Measurements from ENCODE around the gene OR10G3.
A peak's percentile ranks its signal among the peaks of the same experiment; 100 is the strongest.

OR10G3 gene

DNA sequence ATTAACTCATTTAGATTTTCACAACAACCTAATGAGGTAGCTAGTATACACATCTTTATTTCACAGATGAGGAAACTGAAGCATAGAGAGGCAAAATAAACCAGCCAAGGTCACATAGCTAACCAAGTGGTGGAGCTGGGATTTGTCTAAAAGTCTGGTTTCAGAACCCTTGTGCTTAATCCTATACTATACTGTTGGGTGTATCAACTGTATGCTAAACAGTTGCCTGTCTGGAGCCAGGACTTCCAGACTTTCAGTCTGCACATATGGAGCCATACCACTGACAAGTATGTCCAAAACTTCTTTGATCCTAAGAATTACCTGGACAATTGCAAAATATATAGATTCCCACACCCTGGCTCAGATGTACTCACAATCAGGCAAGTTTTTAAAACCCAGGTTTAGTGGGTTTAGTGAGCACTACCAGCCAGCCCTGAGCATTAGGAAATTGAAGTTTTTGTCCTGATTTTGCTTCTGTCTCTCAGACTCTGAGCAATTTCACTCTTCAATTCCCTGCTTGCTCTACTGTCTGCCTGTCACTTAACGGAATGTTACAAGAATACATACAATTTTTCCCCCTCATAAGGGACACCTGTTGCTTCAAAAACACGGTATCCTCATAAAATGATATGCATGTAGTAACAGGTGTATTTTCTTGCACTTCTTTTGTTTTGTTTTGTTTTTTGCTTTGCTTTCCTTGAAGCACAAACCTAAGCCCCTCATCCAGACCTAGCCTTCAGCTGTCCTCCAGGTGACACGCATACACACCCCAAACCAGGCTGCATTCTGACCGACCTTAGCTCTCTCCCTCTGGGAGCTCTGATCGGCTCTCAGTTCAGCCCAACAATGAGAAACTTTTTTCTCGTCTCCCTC lies 44.1 kb downstream of the OR10G3 start:
- no peak for DNase-seq

DNA sequence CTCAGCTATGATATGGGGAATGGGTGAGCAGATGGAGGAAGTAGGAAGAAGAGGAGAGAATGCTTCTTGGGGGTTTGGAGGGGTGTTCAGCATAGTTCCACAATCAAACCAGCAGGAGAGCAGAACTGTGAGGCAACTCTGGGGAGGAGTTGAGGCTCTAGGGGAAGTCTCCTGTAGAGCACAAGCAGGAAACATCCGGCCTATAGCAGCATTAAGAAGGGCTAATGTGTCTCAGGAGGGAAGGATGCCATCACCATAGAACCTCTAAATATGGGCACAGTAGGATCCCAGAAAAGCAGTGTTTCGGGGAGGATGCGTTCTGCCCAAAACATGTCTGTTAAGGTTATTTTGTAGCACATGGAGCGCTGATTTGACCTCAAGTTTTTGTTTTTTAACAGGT lies 45.3 kb downstream of the OR10G3 start:
- no peak for DNase-seq

DNA sequence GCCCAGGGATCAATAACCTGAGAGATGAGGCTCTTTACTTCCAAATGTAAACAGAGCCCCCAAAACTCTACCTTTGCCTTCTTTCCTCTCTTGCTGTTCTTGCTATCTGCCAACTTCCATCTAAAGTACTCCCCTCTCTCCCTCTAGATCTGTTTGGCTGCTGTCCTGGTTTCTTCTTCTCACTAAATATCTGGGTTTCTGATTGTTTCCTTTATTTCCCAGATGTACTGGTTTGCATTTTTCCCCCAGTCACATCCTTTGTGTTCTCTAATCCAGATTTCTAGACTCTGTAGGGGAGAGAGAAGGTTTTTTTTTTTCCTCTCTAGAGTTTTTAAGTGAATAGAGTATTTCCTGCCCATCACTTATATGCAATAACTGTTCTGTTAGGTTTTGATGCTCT lies 46.6 kb downstream of the OR10G3 start:
- no peak for DNase-seq

DNA sequence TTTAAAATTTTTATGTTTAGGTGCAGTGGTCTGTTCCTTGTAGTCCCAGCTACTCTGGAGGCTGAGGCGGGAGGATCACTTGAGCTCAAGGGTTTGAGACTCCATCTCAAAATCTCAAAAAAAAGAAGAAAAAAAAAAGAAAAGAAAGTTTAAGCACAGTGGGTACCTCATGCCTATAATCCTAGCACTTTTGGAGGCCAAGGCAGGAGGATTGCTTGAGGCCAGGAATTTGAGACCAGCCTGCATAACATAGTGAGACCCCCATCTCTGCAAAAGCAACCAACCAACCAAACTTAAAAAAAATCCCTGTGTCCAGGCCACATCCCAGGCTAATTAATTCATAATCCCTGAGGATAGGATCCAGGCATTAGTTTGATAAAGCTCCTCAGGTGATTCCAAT lies 50.4 kb downstream of the OR10G3 start:
- DNase-seq = no peak

DNA sequence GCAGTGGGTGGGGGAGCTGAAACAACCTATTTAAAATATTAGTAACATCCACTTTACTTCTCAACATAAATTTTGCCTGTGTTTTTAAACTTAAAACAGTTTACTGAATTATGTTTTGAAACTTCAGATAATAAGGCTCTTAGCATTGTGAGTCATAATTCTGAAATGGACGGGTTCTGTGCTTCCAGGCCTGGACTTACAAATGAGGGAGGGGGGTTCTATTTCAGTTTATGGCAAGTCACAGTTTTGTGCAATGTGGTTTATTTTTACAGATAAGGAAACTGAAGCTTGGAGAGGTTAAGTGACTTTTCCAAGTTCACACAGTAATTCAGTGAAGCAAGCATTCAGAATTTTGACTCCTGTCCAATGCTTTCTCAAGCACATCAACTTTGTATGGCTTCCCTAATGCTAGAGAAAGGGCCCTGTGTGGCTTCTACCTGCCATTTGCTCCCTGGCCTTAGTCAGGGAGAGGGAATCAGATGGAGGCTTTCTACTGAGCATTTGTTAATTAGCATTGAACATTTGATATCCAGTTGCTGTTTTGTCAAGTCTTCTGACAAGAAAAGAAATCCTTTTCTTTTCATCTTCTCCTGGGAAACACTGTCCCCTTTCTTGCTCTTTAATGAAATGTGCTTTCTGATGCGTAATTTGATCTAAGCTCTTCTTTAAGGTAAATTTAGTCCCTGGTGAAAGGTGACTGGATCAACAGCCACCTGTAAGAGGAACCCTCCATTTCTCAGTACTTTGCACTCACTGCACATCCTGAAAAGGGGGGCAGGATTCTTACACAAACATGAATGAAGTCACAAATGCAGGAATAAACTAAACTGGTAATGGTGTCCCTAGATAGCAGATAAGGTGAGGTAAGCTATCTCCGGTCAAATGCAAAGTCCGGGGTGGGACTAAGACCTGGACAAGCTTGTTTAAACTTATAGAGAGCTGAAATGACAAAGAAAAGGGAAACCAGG lies 51.2 kb downstream of the OR10G3 start:
- DNase-seq = no peak

DNA sequence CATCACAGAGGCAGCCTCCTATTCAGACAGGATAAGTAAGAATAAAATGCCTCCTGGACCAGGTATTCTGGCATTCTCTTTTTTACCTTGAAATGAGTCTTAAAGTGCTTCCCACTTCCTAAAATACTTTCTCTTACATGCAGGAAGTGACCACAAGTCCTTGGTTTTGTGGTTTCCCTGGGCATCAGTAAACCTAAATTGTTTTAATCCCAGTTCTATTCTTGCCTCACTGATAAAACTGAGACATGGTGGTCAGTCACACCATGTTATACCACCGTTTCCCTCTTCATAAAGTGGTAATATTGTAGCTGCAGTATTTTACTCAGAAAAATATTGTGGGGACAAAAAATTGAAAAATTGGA lies 52.6 kb downstream of the OR10G3 start:
- DNase-seq = no peak

DNA sequence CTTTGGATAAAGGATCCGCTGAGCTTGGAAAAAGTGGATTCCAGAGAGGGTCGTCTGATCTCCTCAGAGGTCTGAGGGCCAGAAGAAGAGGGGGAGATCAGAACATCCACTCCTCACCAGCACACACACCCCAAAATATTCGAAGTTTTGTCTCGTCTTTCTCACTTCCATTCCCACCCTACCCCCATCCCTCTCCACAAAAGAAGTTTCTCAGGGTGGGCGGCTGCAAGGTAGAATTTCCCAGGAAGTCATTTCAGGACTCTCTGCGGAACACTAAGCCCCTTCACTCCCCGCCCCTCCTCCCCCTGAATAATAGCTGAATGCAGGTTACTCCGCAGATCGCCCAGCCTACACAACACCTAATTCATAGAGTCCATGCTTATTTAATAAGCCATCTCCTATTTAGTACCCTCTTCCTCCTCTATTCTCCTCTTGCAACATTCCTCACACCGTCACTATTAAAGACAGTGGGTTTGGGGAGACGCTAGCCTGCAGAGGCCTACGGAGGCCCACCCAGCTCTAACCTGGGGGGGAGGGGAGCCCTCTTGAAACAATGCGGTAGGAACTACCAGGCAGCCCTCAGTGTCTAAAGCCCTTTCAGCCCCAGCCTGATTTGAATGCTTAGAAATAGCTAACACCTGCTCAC lies 53.1 kb downstream of the OR10G3 start:
- DNase-seq = no peak

DNA sequence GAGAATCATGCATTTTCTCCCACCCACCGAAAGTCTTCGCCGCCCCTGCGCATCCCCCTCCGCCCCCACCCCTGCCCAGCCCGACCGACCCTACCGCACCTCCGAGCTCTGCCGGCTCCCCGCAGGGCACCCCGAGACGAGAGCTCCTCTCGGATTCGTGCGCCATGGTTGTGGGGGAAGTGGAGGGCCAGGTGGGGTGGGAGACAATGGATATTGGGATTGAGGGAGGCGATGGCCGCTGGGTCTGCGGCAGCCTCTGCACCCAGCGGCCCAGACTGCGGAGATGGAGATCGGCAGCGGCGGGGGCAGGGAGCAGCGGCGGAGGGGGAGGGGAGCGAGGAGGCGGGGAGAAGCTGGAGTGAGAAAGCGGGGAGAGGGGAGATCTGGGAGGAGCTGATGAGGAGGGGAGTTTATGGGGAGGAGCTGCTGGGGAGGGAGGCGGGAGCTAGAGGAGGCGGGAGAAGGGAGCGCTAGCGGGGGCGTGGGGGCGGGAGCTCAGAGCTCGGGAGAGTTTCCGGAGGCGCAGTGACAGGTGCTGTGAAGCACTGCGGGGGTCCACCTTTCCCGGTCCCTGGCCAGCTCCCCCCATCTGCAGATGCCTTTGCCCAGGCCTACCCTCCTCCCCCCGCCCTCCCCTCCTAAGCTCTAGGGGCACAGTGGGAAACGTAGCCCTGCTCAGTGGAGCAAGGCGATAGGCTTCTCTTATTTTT lies 53.8 kb downstream of the OR10G3 start, which contains the start of gene SALL2:
SALL2 (minus strand) TSS at position 385 of the 710 bp plus-strand sequence; CDS start at position 166, 219 bp downstream.
- peak; percentile 72 for DNase-seq

DNA sequence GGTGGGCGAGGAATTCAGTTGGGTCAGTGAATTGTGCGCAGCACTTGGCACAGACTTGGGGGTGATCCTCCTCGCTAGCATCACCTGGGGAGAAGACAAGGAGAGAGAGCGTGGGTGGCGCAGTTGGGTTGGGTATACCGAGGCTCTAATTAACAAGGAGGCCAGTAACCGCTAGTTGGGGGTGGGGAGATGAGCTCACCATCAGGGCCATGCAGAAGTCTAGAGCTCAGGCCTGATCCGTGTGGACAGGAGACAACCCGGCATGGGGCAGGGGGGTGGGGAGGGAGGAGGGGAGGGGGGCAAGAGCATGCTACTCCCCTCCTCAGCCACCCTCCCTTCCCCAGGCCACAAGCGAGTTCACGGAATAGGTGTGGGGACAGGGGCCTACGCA lies 54.3 kb downstream of the OR10G3 start:
- no peak for DNase-seq

DNA sequence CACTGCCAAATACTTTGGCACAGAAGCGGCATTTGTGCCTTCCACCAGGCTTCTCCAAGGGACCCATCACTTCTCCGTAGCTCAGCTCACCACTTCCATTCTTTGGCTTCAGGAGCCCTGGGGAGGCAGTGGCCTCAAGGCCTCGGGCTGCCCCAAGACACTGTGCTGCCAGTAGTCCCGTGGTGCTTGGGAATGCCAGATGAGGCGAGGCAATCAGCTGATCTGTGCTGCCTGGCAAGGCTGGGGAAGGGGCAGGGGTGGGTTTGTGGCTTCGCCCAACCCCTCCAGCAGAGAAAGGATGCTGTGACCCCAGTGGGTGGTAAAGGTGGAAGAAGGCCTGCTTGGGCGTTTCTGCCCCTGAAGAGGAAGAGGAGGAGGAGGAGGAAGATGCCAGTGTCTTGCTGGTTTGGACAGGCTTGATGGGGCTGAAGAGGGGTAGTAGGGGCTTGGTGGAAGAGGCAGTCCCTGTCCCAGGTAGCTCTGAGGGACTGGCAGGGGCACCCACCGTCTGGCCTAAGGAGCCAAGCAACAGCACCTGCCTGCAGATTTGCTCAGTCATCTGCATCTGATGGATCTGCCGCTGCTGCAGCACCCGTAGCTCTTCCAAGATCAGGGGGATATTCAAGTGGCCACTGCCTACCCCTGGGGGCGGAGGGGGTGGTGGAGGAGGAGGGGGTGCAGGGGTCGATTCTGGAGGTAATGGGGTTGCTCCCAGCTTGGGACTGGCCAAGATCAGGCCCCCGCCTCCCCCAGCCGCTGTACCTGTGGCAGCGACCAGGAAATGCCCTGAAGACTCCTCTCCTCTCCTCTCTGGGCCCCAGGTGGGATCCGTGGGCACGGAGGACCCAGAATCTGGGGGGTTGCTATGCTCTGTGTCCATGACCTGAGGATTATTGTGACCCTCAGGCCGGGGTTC lies 55.0 kb downstream of the OR10G3 start:
- no peak for DNase-seq

DNA sequence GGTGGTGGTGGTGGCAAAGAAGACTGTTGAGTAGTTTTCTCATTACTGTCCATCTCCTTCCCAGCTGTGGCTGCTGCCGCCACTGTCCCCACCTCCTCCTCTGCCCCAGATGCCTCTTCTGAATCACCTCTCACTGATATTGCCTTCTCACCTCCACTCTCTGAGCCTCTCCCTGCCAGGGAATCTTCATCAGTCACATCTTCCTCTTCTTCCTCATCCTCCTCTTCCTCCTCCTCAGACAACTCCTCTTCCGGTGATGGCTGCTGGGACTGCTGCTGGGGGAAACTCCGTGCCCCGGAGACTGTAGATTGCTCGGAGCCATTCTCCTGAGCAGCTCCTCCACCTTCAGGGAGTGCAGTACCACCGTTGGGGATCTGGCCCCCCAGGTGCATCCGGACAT lies 56.7 kb downstream of the OR10G3 start:
- no peak for DNase-seq

DNA sequence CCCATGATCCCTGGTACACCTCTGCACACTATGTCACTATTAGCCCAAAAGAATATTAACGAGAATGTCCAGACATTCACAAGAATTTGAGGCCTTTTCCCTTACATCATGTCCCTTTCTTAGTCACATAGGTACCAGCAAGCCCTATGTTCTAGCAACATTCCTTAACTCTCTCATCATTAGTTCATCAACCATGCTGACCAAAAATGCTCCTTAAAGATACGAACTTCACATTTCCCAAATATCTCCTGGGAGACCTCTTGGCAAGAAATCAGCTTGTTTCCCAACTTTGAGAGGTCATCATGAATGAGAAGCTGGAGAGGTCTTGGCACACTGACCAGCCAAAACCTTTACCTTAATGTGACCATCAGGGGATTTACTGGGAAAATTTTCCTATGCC lies 58.4 kb downstream of the OR10G3 start:
- no peak for DNase-seq

DNA sequence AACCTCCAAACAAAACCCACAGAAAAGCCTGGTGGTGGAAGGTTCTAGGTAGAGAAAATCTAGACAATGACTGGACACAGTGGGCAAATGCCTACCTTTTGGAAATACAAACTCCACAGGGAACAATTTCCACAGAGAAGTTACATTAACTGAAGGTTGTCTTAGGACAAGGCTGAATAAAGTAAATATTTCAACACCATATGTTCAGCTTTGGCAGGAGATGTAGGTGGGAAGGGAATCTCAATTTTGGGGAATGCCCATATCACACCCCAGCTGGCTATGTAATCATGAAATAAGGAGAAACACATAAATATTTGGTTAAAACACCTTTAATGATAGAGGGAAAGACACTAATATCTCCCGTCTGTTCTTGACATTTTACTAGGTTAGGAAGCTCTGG lies 59.1 kb downstream of the OR10G3 start:
- no peak for DNase-seq

DNA sequence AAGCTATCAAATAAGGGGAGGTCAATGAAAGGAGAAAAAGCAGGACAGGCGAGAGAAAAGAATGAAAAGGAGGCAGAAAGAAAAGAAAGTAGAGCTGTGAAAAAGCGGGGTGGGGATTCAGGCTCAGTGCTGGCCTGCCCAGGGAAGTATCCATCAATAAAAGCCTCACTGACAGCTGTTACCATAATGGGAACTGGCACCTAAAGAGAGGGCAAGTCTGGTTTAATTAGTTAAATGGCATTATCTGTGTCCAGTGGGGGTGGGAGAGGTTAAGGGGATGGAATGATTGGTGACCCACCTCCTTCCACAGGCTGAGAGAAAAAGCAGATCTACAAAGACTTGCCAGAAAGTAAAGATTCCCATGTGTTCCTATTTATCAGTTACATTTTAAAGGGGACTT lies 61.2 kb downstream of the OR10G3 start:
- DNase-seq = no peak
